ENCODE results near the gene HLF. TPM values are rescaled to one million over a fixed set of nuclear protein-coding genes. Genes with fewer than 3 reads are reported as not detected.

Gene HLF
- total RNA-seq, 4 donors from 2014 or later, result 137 to 176 (median 154) TPM

DNA sequence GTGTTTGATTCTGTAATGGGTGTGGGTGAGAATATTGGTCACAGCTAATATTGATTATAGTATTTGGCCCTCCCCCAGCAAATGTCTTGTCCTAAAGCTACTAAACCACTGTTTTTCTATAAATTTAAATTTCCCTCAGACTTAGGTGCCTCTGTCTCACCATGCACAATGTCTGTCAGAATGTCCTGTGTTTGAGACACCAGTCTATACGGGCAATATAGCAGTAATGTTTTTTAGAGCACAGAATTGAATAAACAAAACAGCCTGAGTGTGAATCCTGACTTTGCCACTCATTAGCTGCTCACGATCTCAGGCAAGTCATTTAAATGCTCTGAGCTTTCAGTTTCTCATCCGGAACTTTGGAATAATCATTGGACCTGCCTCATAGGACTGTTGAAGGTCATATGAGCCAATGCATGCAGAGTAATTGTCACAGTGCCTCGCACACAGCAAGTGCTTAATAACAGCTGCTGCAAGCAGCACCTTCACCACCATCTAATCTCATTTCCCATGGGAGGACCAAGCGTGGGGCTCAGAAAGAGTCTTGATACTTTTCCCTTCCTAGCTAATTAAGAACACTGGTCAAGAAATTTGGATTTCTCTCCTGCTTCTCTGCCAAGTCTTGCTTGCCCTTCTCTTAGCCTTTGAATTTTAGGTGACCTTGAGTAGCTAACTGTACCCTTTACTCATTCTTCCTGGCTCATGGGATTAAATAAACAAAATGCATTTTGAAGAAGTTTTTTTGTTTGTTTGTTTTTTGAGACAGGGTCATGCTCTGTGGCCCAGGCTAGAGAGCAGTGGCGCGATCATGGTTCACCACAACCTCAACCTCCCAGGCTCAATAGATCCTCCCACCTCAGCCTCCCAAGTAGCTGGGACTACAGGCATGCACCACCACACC is 9.8 kb downstream of the HLF start:
- Histone ChIP-seq H3K27ac (replicated peaks in 1 of 4) (peak overlapping the region; percentile 92 to 99 (median 98)), H3K9me3 (no peaks in the 10 kb centered on the region), H3K4me1 (peaks cover 62 to 99% (median 89%) of the 10 kb centered on the region in 4 donors), H3K36me3 (no peaks in the 10 kb centered on the region), H3K27me3 (no peaks in the 10 kb centered on the region), H3K4me3 (peak overlapping the region; percentile 7 to 87 (median 51))
- no peak for DNase-seq (ENCODE audit: extremely low spot score)
- WGBS, result 62% methylated on average over 7 of the region's 7 CpGs
- intact Hi-C loops (cut with DNase I), result no loop called here
- no peak for TF ChIP-seq POLR2A (IDR thresholded peaks at IDR 0.05; ENCODE audit: low read depth)
- TF ChIP-seq, protein P1, sequence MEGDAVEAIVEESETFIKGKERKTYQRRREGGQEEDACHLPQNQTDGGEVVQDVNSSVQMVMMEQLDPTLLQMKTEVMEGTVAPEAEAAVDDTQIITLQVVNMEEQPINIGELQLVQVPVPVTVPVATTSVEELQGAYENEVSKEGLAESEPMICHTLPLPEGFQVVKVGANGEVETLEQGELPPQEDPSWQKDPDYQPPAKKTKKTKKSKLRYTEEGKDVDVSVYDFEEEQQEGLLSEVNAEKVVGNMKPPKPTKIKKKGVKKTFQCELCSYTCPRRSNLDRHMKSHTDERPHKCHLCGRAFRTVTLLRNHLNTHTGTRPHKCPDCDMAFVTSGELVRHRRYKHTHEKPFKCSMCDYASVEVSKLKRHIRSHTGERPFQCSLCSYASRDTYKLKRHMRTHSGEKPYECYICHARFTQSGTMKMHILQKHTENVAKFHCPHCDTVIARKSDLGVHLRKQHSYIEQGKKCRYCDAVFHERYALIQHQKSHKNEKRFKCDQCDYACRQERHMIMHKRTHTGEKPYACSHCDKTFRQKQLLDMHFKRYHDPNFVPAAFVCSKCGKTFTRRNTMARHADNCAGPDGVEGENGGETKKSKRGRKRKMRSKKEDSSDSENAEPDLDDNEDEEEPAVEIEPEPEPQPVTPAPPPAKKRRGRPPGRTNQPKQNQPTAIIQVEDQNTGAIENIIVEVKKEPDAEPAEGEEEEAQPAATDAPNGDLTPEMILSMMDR (IDR thresholded peaks at IDR 0.05), result no peak
- TF ChIP-seq EP300 (IDR thresholded peaks at IDR 0.05), result no peak
- TF ChIP-seq POLR2AphosphoS5 (IDR thresholded peaks at IDR 0.05), result no peak

DNA sequence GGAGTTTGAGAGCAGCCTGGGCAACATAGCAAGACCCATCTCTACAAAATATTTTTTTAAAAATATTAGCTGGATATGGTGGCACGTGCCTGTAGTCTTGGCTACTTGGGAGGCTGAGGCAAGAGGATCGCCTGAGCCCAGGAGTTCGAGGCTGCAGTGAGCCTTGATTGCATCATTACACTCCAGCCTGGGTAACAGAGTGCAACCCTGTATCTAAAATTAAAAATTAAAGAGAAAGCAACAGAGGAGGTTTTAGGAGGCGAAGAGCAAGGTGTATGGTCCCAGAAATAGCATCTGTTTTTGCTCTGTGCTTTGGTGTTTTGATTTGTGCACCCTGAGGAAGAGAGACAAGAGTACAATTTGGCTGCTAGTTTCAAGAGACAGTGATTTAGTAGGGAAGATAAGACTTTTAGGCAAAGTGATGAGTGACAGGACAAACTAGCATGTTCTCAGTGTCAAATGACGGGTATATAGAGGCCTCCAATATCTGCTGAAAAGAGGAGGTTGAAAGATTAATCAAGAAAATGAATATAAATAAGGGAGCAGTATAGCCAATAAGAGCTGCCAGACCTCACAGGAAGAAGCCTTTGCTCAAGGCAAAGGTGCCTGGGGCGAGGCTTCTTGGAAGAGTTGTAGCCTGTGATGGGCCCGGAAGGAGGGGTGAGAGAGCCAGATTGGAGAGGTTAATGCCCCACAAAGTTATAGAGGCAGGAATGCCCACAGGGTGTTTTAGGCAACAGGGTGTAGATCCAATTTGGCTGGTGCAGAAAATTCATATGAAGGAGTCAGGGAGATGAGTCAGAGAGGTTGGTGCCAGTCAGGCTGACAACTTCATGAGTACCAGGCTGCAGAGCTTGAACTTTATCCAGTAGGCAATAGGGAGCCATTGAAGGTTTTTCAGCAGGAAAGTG is 11.4 kb downstream of the HLF start:
- Histone ChIP-seq H3K4me1 (peaks cover 69 to 99% (median 98%) of the 10 kb centered on the region in 4 donors), H3K4me3 (no peak overlapping the region), H3K9me3 (no peaks in the 10 kb centered on the region), H3K27me3 (no peaks in the 10 kb centered on the region), H3K27ac (replicated peaks in 1 of 4) (peak overlapping the region; percentile 92 to 99 (median 98)), H3K36me3 (no peaks in the 10 kb centered on the region)
- 52% methylated on average over 7 of the region's 7 CpGs for WGBS
- DNase-seq (ENCODE audit: extremely low spot score), result no peak
- TF ChIP-seq POLR2AphosphoS5 (IDR thresholded peaks at IDR 0.05) (peak in 1 of 2 donors; percentile 41), POLR2A (IDR thresholded peaks at IDR 0.05; ENCODE audit: low read depth) (no peak)
- intact Hi-C loops (cut with DNase I), result no loop called here

- Histone ChIP-seq H3K27me3 (no peaks in the 10 kb centered on the region), H3K9me3 (no peaks in the 10 kb centered on the region), H3K4me3 (peak overlapping the region; percentile 9 to 30 (median 14)), H3K4me1 (peaks cover 81 to 99% (median 98%) of the 10 kb centered on the region in 4 donors), H3K27ac (replicated peaks in 1 of 4) (peak overlapping the region; percentile 92 to 99 (median 98)), H3K36me3 (no peaks in the 10 kb centered on the region)
- intact Hi-C loops (cut with DNase I), result no loop called here
- no peak for DNase-seq (ENCODE audit: extremely low spot score)
- TF ChIP-seq EP300 (IDR thresholded peaks at IDR 0.05) (no peak), POLR2AphosphoS5 (IDR thresholded peaks at IDR 0.05) (peak in 1 of 2 donors; percentile 15)
- TF ChIP-seq, protein P1 (IDR thresholded peaks at IDR 0.05), result no peak
- 61% methylated on average over 2 of the region's 2 CpGs for WGBS
Measured at GRCh38 chr17:55278173-55278961, 13.6 kb downstream of the HLF start.

- Histone ChIP-seq H3K4me1 (peaks cover 81 to 99% (median 98%) of the 10 kb centered on the region in 4 donors), H3K27ac (replicated peaks in 1 of 4) (peak overlapping the region; percentile 92 to 99 (median 98)), H3K9me3 (no peaks in the 10 kb centered on the region), H3K4me3 (no peak overlapping the region), H3K36me3 (no peaks in the 10 kb centered on the region), H3K27me3 (no peaks in the 10 kb centered on the region)
- 81% methylated on average over 1 of the region's 1 CpG for WGBS
- no peak for DNase-seq (ENCODE audit: extremely low spot score)
- no peak for TF ChIP-seq EP300 (IDR thresholded peaks at IDR 0.05)
- TF ChIP-seq POLR2AphosphoS5 (IDR thresholded peaks at IDR 0.05), result no peak
- TF ChIP-seq POLR2A (IDR thresholded peaks at IDR 0.05; ENCODE audit: low read depth), result no peak
- TF ChIP-seq, protein P1 (IDR thresholded peaks at IDR 0.05), result no peak
- intact Hi-C loops (cut with DNase I), result no loop called here
Measured at GRCh38 chr17:55279203-55279602, 14.4 kb downstream of the HLF start.
